PC-9 (cell line): Measurements from ENCODE around the gene ZFYVE26.

Experiments used
- EZH2 ChIP-seq: fragments of 200-600 bp; sonication (generic); IDR thresholded peaks from 2 replicates; pipeline ENCODE4 v1.8.0; 2017; ENCODE audit warnings: antibody characterized with exemption, low read depth
- TF ChIP-seq, protein P1 (sequence below): fragments of 200-600 bp; sonication (generic); conservative IDR thresholded peaks from 2 replicates; pipeline ENCODE4 v1.6.1; 2017; ENCODE audit warnings: mixed run types, antibody characterized with exemption, mild to moderate bottlenecking, moderate library complexity

DNA sequence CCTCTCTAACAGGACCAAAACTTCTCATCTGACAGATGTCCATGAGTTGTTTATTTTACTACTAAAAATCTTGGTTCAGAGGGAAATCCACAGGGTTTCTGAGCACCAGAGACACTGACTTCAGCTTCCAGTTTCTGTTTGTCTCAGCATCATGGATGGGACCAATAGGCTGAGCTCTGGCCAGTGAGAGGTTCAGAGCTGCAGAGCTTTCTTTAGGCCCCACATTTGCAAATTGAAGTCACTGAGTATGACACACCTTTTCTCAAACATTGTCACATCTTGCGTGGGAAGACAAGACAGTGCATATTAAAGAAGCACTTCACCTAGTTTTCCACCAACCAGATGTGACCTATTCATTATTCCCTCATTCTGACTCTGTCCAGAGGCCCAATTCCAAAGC lies 69.5 kb downstream of the ZFYVE26 start:
- TF ChIP-seq EZH2: no peak
- TF ChIP-seq, protein P1, sequence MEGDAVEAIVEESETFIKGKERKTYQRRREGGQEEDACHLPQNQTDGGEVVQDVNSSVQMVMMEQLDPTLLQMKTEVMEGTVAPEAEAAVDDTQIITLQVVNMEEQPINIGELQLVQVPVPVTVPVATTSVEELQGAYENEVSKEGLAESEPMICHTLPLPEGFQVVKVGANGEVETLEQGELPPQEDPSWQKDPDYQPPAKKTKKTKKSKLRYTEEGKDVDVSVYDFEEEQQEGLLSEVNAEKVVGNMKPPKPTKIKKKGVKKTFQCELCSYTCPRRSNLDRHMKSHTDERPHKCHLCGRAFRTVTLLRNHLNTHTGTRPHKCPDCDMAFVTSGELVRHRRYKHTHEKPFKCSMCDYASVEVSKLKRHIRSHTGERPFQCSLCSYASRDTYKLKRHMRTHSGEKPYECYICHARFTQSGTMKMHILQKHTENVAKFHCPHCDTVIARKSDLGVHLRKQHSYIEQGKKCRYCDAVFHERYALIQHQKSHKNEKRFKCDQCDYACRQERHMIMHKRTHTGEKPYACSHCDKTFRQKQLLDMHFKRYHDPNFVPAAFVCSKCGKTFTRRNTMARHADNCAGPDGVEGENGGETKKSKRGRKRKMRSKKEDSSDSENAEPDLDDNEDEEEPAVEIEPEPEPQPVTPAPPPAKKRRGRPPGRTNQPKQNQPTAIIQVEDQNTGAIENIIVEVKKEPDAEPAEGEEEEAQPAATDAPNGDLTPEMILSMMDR: no peak
